ENCODE data around the gene KRTAP10-11. TPM values are rescaled to one million over a fixed set of nuclear protein-coding genes. Genes with fewer than 3 reads are reported as not detected.
A peak's percentile ranks its signal among the peaks of the same experiment; 100 is the strongest.
"Not testable (repeated sequence)": the region's sequence is repeated elsewhere in the genome, so short reads cannot be mapped to it uniquely, and the experiment has no call there.

The KRTAP10-11 gene
- polyA plus RNA-seq, 3 donors: not detected

DNA sequence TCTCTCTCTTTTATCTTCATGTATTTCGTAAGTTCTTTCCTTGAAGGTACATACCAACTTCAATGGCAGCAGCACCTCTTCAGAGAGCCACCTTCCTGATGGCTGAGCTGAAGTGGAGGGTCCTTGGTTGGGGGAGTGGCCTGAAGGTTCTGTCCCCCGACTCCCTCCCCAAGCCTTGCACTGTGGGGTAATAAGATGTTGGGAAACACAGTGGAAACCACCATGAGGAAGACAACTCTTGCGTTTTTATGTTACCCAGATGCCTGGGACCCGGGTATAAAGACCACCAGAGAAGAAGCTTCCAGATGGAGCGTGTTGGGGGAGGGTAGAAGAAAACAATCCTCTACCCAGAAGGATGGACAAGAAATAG lies 12.3 kb downstream of the KRTAP10-11 start:
- no peak overlapping the region for H2AFZ ChIP-seq (ENCODE audit: insufficient read depth, low read depth, low read length, poor library complexity, severe bottlenecking)
- H3K9me3 ChIP-seq (replicated peaks in 1 of 2; ENCODE audit: control insufficient read depth in 1 of 2, insufficient read depth in 1 of 2, low read length in 2 of 2): peaks cover 16 to 51% of the 10 kb centered on the region in 2 donors
- Mint-ChIP-seq H3K9me3 (peaks cover 27 to 58% (median 42%) of the 10 kb centered on the region in 7 donors), H3K27ac (no peak overlapping the region), H3K4me1 (no peaks in the 10 kb centered on the region), H3K4me3 (no peak overlapping the region), H3K27me3 (ENCODE audit: low read depth in 3 of 3) (peaks cover 8 to 14% (median 10%) of the 10 kb centered on the region in 3 donors), H3K36me3 (no peaks in the 10 kb centered on the region)
- H3K4me3 ChIP-seq (replicated peaks in 1 of 3; ENCODE audit: low read depth in 2 of 3, low read length in 3 of 3): no peak overlapping the region
- no CpG with 5 or more reads among the region's 5 CpGs for WGBS (ENCODE audit: insufficient coverage)
- no peaks in the 10 kb centered on the region for H4K20me1 ChIP-seq (ENCODE audit: insufficient read depth, low read length)
- intact Hi-C loops (cut with micrococcal nuclease): no loop called here
- H3K27ac ChIP-seq (ENCODE audit: low read depth in 1 of 2, low read length in 2 of 2): no peak overlapping the region
- no peaks in the 10 kb centered on the region for H3K27me3 ChIP-seq (ENCODE audit: control insufficient read depth in 2 of 2, insufficient read depth in 2 of 2, low read length in 2 of 2)
- TF ChIP-seq CTCF (IDR thresholded peaks at IDR 0.05): no peak
- H3K4me2 ChIP-seq (replicated peaks; ENCODE audit: extremely low read depth, low read length, poor library complexity, severe bottlenecking): no peak overlapping the region
- H3K79me2 ChIP-seq (ENCODE audit: insufficient read depth, low read length): no peaks in the 10 kb centered on the region
- no peak for DNase-seq
- H3K36me3 ChIP-seq (replicated peaks in 1 of 2; ENCODE audit: control insufficient read depth in 1 of 2, insufficient read depth in 2 of 2, low read length in 2 of 2): no peaks in the 10 kb centered on the region
- H3K9ac ChIP-seq (ENCODE audit: insufficient read depth, low read length, poor library complexity, severe bottlenecking): no peak overlapping the region
- H3K4me1 ChIP-seq (ENCODE audit: control insufficient read depth in 1 of 2, insufficient read depth in 2 of 2, low read length in 2 of 2): no peaks in the 10 kb centered on the region

DNA sequence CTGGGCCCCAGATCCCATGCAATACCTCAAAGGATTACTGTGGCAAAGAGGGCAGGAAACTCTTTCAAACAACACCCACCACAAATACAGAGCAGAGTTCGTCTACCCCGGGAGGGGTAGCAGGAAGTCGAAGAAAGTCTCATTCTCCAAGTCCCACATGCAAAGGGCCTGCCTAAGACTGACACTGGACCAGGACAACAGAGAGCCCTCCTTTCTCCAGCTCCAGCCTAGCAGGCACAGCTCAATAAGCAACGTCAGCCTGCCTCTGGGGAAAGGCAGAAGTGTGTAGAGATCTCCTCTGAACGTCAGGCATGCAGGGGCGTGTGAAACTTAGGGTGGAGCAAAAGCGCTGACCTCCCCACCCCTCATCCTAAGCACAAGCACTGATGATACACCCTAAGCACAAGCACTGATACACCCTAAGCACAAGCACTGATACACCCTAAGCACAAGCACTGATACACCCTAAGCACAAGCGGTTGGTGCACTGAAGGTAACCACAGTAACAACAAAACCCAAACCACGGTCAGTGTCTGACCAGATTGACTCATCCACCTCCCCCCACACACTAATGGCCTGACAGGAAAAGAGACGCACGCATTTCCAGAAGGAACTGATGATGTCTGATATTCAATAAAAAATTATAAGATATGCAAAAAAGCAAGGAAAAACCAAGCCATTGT lies 12.8 kb downstream of the KRTAP10-11 start:
- no peak overlapping the region for H3K4me3 Mint-ChIP-seq
- H3K9me3 Mint-ChIP-seq: peaks cover 25 to 55% (median 41%) of the 10 kb centered on the region in 7 donors
- TF ChIP-seq CTCF (IDR thresholded peaks at IDR 0.05): no peak
- Histone ChIP-seq H3K79me2 (ENCODE audit: insufficient read depth, low read length) (no peaks in the 10 kb centered on the region), H3K27me3 (ENCODE audit: control insufficient read depth in 2 of 2, insufficient read depth in 2 of 2, low read length in 2 of 2) (no peaks in the 10 kb centered on the region), H4K20me1 (ENCODE audit: insufficient read depth, low read length) (no peaks in the 10 kb centered on the region), H3K9ac (ENCODE audit: insufficient read depth, low read length, poor library complexity, severe bottlenecking) (no peak overlapping the region), H3K27ac (ENCODE audit: low read depth in 1 of 2, low read length in 2 of 2) (no peak overlapping the region), H3K4me2 (replicated peaks; ENCODE audit: extremely low read depth, low read length, poor library complexity, severe bottlenecking) (no peak overlapping the region), H3K36me3 (replicated peaks in 1 of 2; ENCODE audit: control insufficient read depth in 1 of 2, insufficient read depth in 2 of 2, low read length in 2 of 2) (no peaks in the 10 kb centered on the region), H3K9me3 (replicated peaks in 1 of 2; ENCODE audit: control insufficient read depth in 1 of 2, insufficient read depth in 1 of 2, low read length in 2 of 2) (peaks cover 16 to 46% of the 10 kb centered on the region in 2 donors), H3K4me3 (replicated peaks in 1 of 3; ENCODE audit: low read depth in 2 of 3, low read length in 3 of 3) (no peak overlapping the region), H3K4me1 (ENCODE audit: control insufficient read depth in 1 of 2, insufficient read depth in 2 of 2, low read length in 2 of 2) (no peaks in the 10 kb centered on the region), H2AFZ (ENCODE audit: insufficient read depth, low read depth, low read length, poor library complexity, severe bottlenecking) (no peak overlapping the region)
- H3K4me1 Mint-ChIP-seq: no peaks in the 10 kb centered on the region
- H3K36me3 Mint-ChIP-seq: no peaks in the 10 kb centered on the region
- DNase-seq: no peak
- 35% methylated on average over 3 of the region's 11 CpGs for WGBS (ENCODE audit: insufficient coverage)
- H3K27ac Mint-ChIP-seq: peak overlapping the region in 2 of 7 donors; percentile 14 to 36
- intact Hi-C loops (cut with micrococcal nuclease): no loop called here
- H3K27me3 Mint-ChIP-seq (ENCODE audit: low read depth in 3 of 3): peaks cover 8 to 11% (median 10%) of the 10 kb centered on the region in 3 donors

GRCh38 chr21:44661567-44661966 lies 15.4 kb downstream of the KRTAP10-11 start:
- H4K20me1 ChIP-seq (ENCODE audit: insufficient read depth, low read length); H3K4me1 ChIP-seq (ENCODE audit: control insufficient read depth in 1 of 2, insufficient read depth in 2 of 2, low read length in 2 of 2); H3K4me3 ChIP-seq (replicated peaks in 1 of 3; ENCODE audit: low read depth in 2 of 3, low read length in 3 of 3); H3K27ac Mint-ChIP-seq; H3K4me1 Mint-ChIP-seq; H3K27ac ChIP-seq (ENCODE audit: low read depth in 1 of 2, low read length in 2 of 2); H3K4me3 Mint-ChIP-seq; H3K36me3 ChIP-seq (replicated peaks in 1 of 2; ENCODE audit: control insufficient read depth in 1 of 2, insufficient read depth in 2 of 2, low read length in 2 of 2); H3K79me2 ChIP-seq (ENCODE audit: insufficient read depth, low read length); DNase-seq; H3K36me3 Mint-ChIP-seq; H3K4me2 ChIP-seq (replicated peaks; ENCODE audit: extremely low read depth, low read length, poor library complexity, severe bottlenecking); H3K27me3 ChIP-seq (ENCODE audit: control insufficient read depth in 2 of 2, insufficient read depth in 2 of 2, low read length in 2 of 2); H3K9ac ChIP-seq (ENCODE audit: insufficient read depth, low read length, poor library complexity, severe bottlenecking); intact Hi-C loops (cut with micrococcal nuclease); H2AFZ ChIP-seq (ENCODE audit: insufficient read depth, low read depth, low read length, poor library complexity, severe bottlenecking): not testable (repeated sequence)
- Mint-ChIP-seq H3K9me3 (peaks cover 16 to 45% (median 34%) of the 10 kb centered on the region in 7 donors), H3K27me3 (ENCODE audit: low read depth in 3 of 3) (peaks cover 9 to 14% (median 10%) of the 10 kb centered on the region in 3 donors)
- H3K9me3 ChIP-seq (replicated peaks in 1 of 2; ENCODE audit: control insufficient read depth in 1 of 2, insufficient read depth in 1 of 2, low read length in 2 of 2): peaks cover 16 to 31% of the 10 kb centered on the region in 2 donors
- WGBS (ENCODE audit: insufficient coverage): 33% methylated on average over 1 of the region's 7 CpGs
